Astrocyte (in vitro differentiated cells and primary cell): ENCODE data around the gene NADK. TPM values are rescaled to one million over a fixed set of nuclear protein-coding genes. Genes with fewer than 3 reads are reported as not detected.

Experiments used
- DNase-seq: peaks from one replicate; pipeline ENCODE4 v3.0.0-alpha.2; 2010; ENCODE audit warnings: low read depth
- FAIRE-seq: peaks from 2 replicates; lab custom pipeline; 2011; peaks lifted over from hg19 to GRCh38; lab: Jason Lieb, UNC
- H2AFZ ChIP-seq: 2 replicates; pipeline ENCODE4 v1.6.0; 2012; ENCODE audit warnings: low read depth, low read length, inconsistent platforms
- H3K27ac ChIP-seq: 2 replicates; pipeline ENCODE4 v1.5.1; 2011; ENCODE audit warnings: low read depth, low read length, inconsistent platforms
- H3K27me3 ChIP-seq: 2 replicates; pipeline ENCODE4 v1.6.0; 2011; ENCODE audit warnings: low read length, inconsistent platforms; ENCODE audit not compliant: insufficient read depth
- H3K36me3 ChIP-seq: 2 replicates; pipeline ENCODE4 v1.5.1; 2011; ENCODE audit warnings: low read length, inconsistent platforms; ENCODE audit not compliant: insufficient read depth
- H3K4me1 ChIP-seq: 2 replicates; pipeline ENCODE4 v1.5.1; 2011; ENCODE audit warnings: low read length, inconsistent platforms; ENCODE audit not compliant: insufficient read depth
- H3K4me2 ChIP-seq: 2 replicates; pipeline ENCODE4 v1.6.0; 2012; ENCODE audit warnings: low read length, inconsistent platforms
- H3K4me3 ChIP-seq: 2 replicates; pipeline ENCODE4 v1.5.1; 2011; ENCODE audit warnings: low read depth, mild to moderate bottlenecking, low read length, inconsistent platforms; ENCODE audit not compliant: insufficient read depth
- H3K79me2 ChIP-seq: 2 replicates; pipeline ENCODE4 v1.6.0; 2012; ENCODE audit warnings: mild to moderate bottlenecking, low read length, inconsistent platforms; ENCODE audit not compliant: insufficient read depth
- H3K9ac ChIP-seq: 2 replicates; pipeline ENCODE4 v1.6.0; 2012; ENCODE audit warnings: mild to moderate bottlenecking, low read length, inconsistent platforms
- H3K9me3 ChIP-seq: 2 replicates; pipeline ENCODE4 v1.5.1; 2012; ENCODE audit warnings: low read depth, mild to moderate bottlenecking, low read length, inconsistent platforms; ENCODE audit not compliant: insufficient read depth
- H4K20me1 ChIP-seq: 2 replicates; pipeline ENCODE4 v1.6.0; 2012; ENCODE audit warnings: low read length, inconsistent platforms; ENCODE audit not compliant: insufficient read depth
- H3K27ac Mint-ChIP-seq: one replicate; pipeline ENCODE4 v1.8.0; 2021; ENCODE audit warnings: mild to moderate bottlenecking, mixed read lengths; ENCODE audit not compliant: unreplicated experiment
- H3K27me3 Mint-ChIP-seq: one replicate; pipeline ENCODE4 v1.8.0; 2021; ENCODE audit warnings: low read depth, mixed read lengths; ENCODE audit not compliant: unreplicated experiment
- H3K36me3 Mint-ChIP-seq: one replicate; pipeline ENCODE4 v1.8.0; 2021; ENCODE audit warnings: low read depth, mixed read lengths; ENCODE audit not compliant: unreplicated experiment
- H3K4me1 Mint-ChIP-seq: one replicate; pipeline ENCODE4 v1.8.0; 2021; ENCODE audit warnings: low read depth, mixed read lengths; ENCODE audit not compliant: unreplicated experiment
- H3K4me3 Mint-ChIP-seq: one replicate; pipeline ENCODE4 v1.8.0; 2021; ENCODE audit warnings: mild to moderate bottlenecking, moderate library complexity, mixed read lengths; ENCODE audit not compliant: unreplicated experiment
- H3K9me3 Mint-ChIP-seq: one replicate; pipeline ENCODE4 v1.8.0; 2021; ENCODE audit warnings: mild to moderate bottlenecking, mixed read lengths; ENCODE audit not compliant: unreplicated experiment
- EZH2 ChIP-seq: IDR thresholded peaks from 2 replicates; pipeline ENCODE4 v1.6.1; 2012; ENCODE audit warnings: mild to moderate bottlenecking, low read length, inconsistent platforms; ENCODE audit not compliant: insufficient read depth
- total RNA-seq: library from RNA; stranded (reverse); gene quantifications from 2 replicates; pipeline ENCODE4 v1.2.1, GENCODE V29; 2021
- TF ChIP-seq, protein P1 (sequence below): IDR thresholded peaks from 2 replicates; pipeline ENCODE4 v1.5.1; 2011; ENCODE audit warnings: low read depth, mild to moderate bottlenecking, inconsistent platforms, low read length, moderate library complexity; ENCODE audit not compliant: insufficient read depth

Gene NADK
- total RNA-seq, 1 donor from 2014 or later, result 87.6 TPM

GRCh38 chr1:1826356-1827088 lies 48.3 kb upstream of the NADK start:
- H3K79me2 ChIP-seq, result peaks cover 95% of the 10 kb centered on the region
- no peak for FAIRE-seq

DNA sequence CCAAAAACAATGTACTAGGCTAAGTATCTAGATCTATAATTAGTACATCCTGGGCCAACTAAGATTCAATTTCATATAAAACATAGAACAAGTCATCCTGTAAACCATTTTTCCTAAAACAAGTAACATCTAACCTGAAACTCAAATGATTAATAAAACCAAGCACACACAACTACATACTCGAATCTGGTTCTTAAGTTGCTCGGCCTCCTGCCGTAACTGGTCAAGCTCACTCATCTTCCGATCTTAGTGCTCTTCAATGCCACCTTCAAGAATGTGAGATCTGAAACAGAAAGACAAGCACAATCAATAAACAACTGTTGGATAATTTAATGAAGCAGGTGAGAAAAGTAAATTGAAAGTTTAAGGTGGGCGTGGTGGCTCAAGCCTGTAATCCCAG lies 46.9 kb upstream of the NADK start:
- peaks cover 40% of the 10 kb centered on the region for H3K36me3 ChIP-seq
- no peak for DNase-seq

More at GRCh38 chr1:1826356-1827088, 48.3 kb upstream of the NADK start:
- Histone ChIP-seq H3K36me3 (peaks cover 28% of the 10 kb centered on the region), H3K4me2 (peak overlapping the region; percentile 25), H2AFZ (no peak overlapping the region), H3K4me3 (no peak overlapping the region), H4K20me1 (peaks cover 80% of the 10 kb centered on the region), H3K27ac (peak overlapping the region; percentile 57), H3K27me3 (no peaks in the 10 kb centered on the region), H3K9me3 (no peaks in the 10 kb centered on the region), H3K4me1 (peaks cover 16% of the 10 kb centered on the region), H3K9ac (no peak overlapping the region)
- peak; percentile 29 for DNase-seq
- H3K36me3 Mint-ChIP-seq, result peaks cover 7% of the 10 kb centered on the region
- H3K27me3 Mint-ChIP-seq, result no peaks in the 10 kb centered on the region
- H3K27ac Mint-ChIP-seq, result peak overlapping the region; percentile 92
- peaks cover 31% of the 10 kb centered on the region for H3K4me1 Mint-ChIP-seq
- no peak overlapping the region for H3K4me3 Mint-ChIP-seq
- TF ChIP-seq, protein P1, sequence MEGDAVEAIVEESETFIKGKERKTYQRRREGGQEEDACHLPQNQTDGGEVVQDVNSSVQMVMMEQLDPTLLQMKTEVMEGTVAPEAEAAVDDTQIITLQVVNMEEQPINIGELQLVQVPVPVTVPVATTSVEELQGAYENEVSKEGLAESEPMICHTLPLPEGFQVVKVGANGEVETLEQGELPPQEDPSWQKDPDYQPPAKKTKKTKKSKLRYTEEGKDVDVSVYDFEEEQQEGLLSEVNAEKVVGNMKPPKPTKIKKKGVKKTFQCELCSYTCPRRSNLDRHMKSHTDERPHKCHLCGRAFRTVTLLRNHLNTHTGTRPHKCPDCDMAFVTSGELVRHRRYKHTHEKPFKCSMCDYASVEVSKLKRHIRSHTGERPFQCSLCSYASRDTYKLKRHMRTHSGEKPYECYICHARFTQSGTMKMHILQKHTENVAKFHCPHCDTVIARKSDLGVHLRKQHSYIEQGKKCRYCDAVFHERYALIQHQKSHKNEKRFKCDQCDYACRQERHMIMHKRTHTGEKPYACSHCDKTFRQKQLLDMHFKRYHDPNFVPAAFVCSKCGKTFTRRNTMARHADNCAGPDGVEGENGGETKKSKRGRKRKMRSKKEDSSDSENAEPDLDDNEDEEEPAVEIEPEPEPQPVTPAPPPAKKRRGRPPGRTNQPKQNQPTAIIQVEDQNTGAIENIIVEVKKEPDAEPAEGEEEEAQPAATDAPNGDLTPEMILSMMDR, result no peak
- no peak for TF ChIP-seq EZH2
- H3K9me3 Mint-ChIP-seq, result no peaks in the 10 kb centered on the region

More for the DNA sequence above, 46.9 kb upstream of the NADK start:
- Mint-ChIP-seq H3K4me3 (no peak overlapping the region), H3K9me3 (no peaks in the 10 kb centered on the region), H3K27ac (peak overlapping the region; percentile 43), H3K27me3 (no peaks in the 10 kb centered on the region), H3K4me1 (peaks cover 31% of the 10 kb centered on the region), H3K36me3 (peaks cover 11% of the 10 kb centered on the region)
- no peak for FAIRE-seq
- Histone ChIP-seq H3K79me2 (peaks cover 96% of the 10 kb centered on the region), H3K9ac (no peak overlapping the region), H4K20me1 (peaks cover 81% of the 10 kb centered on the region), H3K4me3 (no peak overlapping the region), H3K4me2 (no peak overlapping the region), H3K27ac (no peak overlapping the region), H3K27me3 (no peaks in the 10 kb centered on the region), H2AFZ (no peak overlapping the region), H3K9me3 (no peaks in the 10 kb centered on the region), H3K4me1 (peaks cover 16% of the 10 kb centered on the region)
- TF ChIP-seq, protein P1, result no peak
- TF ChIP-seq EZH2, result no peak
